ENCODE measurements around the gene FAM234B. TPM values are rescaled to one million over a fixed set of nuclear protein-coding genes. Genes with fewer than 3 reads are reported as not detected.

FAM234B gene
- total RNA-seq, 4 donors from 2014 or later, result 4.7 to 6.5 (median 5.5) TPM

DNA sequence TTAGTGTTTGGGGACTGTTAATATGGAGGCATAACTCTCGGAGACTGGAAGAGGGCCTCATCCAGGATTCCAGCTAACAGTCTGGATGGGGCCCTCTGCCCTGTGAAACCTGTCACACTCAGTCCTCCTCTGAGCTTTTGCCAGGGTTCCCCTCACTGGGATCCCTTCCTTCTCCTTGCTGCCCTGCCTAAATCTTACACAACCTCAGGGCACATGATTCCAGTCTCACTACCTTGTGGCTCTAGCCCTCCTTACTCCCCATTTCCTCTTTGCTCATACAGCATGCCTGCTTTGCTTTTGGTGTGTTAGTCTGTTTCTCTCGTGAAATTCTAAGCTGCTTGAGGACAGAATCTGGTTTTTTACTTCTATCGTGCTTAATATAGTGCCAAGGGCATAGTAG, 60.2 kb downstream of the FAM234B start:
- no peak for ATAC-seq
- Histone ChIP-seq H3K27me3 (no peaks in the 10 kb centered on the region), H3K9me3 (peaks cover 0 to 4% (median 0%) of the 10 kb centered on the region in 3 donors), H3K27ac (no peak overlapping the region), H3K36me3 (no peaks in the 10 kb centered on the region), H3K4me1 (peaks cover 0 to 26% (median 3%) of the 10 kb centered on the region in 3 donors), H3K4me3 (no peak overlapping the region)
- TF ChIP-seq POLR2A (IDR thresholded peaks at IDR 0.05), result no peak
- TF ChIP-seq, protein P1, sequence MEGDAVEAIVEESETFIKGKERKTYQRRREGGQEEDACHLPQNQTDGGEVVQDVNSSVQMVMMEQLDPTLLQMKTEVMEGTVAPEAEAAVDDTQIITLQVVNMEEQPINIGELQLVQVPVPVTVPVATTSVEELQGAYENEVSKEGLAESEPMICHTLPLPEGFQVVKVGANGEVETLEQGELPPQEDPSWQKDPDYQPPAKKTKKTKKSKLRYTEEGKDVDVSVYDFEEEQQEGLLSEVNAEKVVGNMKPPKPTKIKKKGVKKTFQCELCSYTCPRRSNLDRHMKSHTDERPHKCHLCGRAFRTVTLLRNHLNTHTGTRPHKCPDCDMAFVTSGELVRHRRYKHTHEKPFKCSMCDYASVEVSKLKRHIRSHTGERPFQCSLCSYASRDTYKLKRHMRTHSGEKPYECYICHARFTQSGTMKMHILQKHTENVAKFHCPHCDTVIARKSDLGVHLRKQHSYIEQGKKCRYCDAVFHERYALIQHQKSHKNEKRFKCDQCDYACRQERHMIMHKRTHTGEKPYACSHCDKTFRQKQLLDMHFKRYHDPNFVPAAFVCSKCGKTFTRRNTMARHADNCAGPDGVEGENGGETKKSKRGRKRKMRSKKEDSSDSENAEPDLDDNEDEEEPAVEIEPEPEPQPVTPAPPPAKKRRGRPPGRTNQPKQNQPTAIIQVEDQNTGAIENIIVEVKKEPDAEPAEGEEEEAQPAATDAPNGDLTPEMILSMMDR (IDR thresholded peaks at IDR 0.05), result no peak
- TF ChIP-seq POLR2AphosphoS5 (IDR thresholded peaks at IDR 0.05), result no peak
- TF ChIP-seq EP300 (IDR thresholded peaks at IDR 0.05), result no peak
- WGBS, 2 donors (ENCODE audit: low coverage in 1 of 2), result 78 to 100% methylated on average over 1 to 3 of the region's 3 CpGs

DNA sequence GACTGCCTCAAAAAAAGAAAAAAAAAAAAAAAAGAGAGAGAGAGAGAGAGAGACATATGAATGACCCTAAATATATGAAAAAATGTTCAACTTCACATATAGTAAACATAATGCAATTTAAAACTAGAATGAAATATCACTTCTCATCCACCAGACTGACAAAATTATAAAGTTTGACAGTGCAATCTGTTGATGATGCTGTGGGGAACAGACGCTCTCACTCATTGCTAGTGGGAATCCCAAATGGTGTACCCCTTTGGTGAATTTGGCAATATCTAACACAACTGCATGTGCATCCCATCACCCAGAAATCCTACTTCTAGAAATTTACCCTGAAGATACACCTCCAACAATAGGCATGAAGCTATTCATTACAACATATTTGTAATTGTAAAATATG, 61.6 kb downstream of the FAM234B start:
- H3K27me3 ChIP-seq, result no peaks in the 10 kb centered on the region
- ATAC-seq, result no peak
- peaks cover 0 to 13% (median 0%) of the 10 kb centered on the region in 3 donors for H3K4me1 ChIP-seq
- no peak overlapping the region for H3K4me3 ChIP-seq
- H3K36me3 ChIP-seq, result no peaks in the 10 kb centered on the region
- TF ChIP-seq, protein P1 (IDR thresholded peaks at IDR 0.05), result no peak
- no peak for TF ChIP-seq POLR2AphosphoS5 (IDR thresholded peaks at IDR 0.05)
- TF ChIP-seq EP300 (IDR thresholded peaks at IDR 0.05), result no peak
- no peak for TF ChIP-seq POLR2A (IDR thresholded peaks at IDR 0.05)
- 90 to 92% methylated on average over 1 of the region's 1 CpG for WGBS, 2 donors (ENCODE audit: low coverage in 1 of 2)
- H3K9me3 ChIP-seq, result peaks cover 0 to 4% (median 0%) of the 10 kb centered on the region in 3 donors
- H3K27ac ChIP-seq, result no peak overlapping the region

DNA sequence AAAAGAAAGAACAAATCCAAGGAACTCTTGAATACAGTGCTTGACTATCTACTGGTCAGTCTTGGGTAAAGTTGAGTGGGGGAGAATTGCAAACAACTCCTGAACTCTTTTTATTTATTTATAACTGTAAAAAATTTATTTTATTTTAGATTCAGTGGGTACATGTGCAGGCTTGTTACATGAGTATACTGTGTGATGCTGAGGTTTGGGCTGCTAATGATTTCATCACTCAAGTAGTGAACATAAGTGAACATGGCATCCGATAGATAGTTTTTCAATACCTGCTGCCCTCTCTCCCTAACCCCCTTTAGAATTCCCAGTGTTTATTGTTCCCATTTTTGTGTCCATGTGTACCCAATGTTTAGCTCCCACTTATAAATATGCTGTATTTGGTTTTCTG, 62.5 kb downstream of the FAM234B start:
- Histone ChIP-seq H3K36me3 (no peaks in the 10 kb centered on the region), H3K4me1 (peaks cover 0 to 6% (median 0%) of the 10 kb centered on the region in 3 donors), H3K27me3 (no peaks in the 10 kb centered on the region), H3K4me3 (no peak overlapping the region), H3K27ac (no peak overlapping the region), H3K9me3 (peaks cover 0 to 4% (median 0%) of the 10 kb centered on the region in 3 donors)
- WGBS, 2 donors (ENCODE audit: low coverage in 1 of 2), result 95 to 100% methylated on average over 1 of the region's 1 CpG
- ATAC-seq, result no peak
- TF ChIP-seq EP300 (IDR thresholded peaks at IDR 0.05) (no peak), POLR2AphosphoS5 (IDR thresholded peaks at IDR 0.05) (no peak), POLR2A (IDR thresholded peaks at IDR 0.05) (no peak)
- TF ChIP-seq, protein P1 (IDR thresholded peaks at IDR 0.05), result no peak

DNA sequence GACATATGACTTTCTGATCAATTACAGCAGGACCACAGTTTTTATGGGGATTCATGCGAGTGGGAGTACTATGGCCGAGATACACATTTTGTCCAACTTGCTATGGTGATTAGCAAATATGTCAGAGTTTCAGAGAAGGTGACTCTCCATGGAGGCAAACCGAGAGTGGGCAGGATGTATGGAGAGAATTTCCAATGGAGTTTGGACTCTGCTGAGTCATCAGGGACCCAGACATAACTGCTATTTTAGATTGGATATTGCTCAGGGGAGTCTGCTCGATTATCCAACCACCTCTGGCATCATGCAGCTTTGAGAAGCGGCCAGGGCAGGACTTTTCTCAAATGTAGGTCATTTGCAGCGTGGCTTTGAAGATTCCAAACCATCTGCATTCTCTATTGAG, 68.8 kb downstream of the FAM234B start:
- ATAC-seq, result no peak
- H3K27ac ChIP-seq, result no peak overlapping the region
- no peak for TF ChIP-seq POLR2A (IDR thresholded peaks at IDR 0.05)
- TF ChIP-seq POLR2AphosphoS5 (IDR thresholded peaks at IDR 0.05), result no peak
- TF ChIP-seq EP300 (IDR thresholded peaks at IDR 0.05), result no peak
- TF ChIP-seq, protein P1 (IDR thresholded peaks at IDR 0.05), result no peak
- peaks cover 0 to 4% (median 0%) of the 10 kb centered on the region in 3 donors for H3K9me3 ChIP-seq
- peaks cover 0 to 11% (median 0%) of the 10 kb centered on the region in 3 donors for H3K4me1 ChIP-seq
- H3K4me3 ChIP-seq, result no peak overlapping the region
- 84 to 85% methylated on average over 5 to 6 of the region's 6 CpGs for WGBS, 2 donors (ENCODE audit: low coverage in 1 of 2)
- no peaks in the 10 kb centered on the region for H3K27me3 ChIP-seq
- no peaks in the 10 kb centered on the region for H3K36me3 ChIP-seq

DNA sequence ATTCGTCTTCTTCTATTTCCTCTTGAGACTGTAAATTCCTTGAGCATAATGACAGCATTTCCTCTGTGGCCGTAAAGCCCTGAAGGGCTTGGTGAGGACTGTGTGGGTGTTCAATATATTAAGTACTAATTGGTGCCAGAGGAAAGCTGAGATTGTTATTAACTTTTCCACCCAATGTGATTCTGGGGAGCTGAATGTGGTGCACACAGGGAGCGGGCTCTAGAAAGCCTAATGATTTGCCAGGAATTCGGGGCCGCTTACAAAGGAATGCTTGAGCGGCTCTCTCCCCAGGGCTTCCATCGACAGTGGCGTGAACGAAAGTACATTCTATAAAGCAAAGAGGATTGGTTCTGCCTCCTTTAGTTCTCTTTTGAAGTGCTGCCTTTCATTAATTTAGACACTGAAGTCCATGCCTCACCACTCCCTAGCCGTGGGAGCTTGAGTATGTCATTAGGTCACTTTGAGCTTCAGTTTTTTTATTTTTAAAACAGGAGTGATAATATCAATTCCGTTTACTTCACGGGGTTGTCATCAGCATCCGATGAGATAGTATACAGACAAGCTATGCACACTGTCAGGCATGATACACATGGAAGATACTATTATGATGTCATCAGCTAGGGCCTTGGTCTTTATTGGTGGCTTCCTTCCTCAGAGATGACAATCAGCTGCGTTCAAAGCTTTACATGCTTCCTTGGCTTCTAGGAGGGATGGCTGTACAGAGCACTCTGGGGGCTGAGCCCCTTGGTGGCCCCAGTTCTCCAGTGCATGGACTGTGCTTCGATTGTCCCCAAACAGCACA, 70.3 kb downstream of the FAM234B start:
- Histone ChIP-seq H3K36me3 (no peaks in the 10 kb centered on the region), H3K9me3 (no peaks in the 10 kb centered on the region), H3K27me3 (no peaks in the 10 kb centered on the region), H3K4me3 (no peak overlapping the region), H3K27ac (no peak overlapping the region), H3K4me1 (peaks cover 0 to 11% (median 0%) of the 10 kb centered on the region in 3 donors)
- no peak for TF ChIP-seq EP300 (IDR thresholded peaks at IDR 0.05)
- no peak for TF ChIP-seq POLR2A (IDR thresholded peaks at IDR 0.05)
- TF ChIP-seq POLR2AphosphoS5 (IDR thresholded peaks at IDR 0.05), result no peak
- TF ChIP-seq, protein P1 (IDR thresholded peaks at IDR 0.05), result no peak
- ATAC-seq, result no peak
- 55 to 67% methylated on average over 9 to 12 of the region's 15 CpGs for WGBS, 2 donors (ENCODE audit: low coverage in 1 of 2)

Measured in gastroesophageal sphincter (tissue), 4 donors.